ENCODE results near the gene DNAH2. TPM values are rescaled to one million over a fixed set of nuclear protein-coding genes. Genes with fewer than 3 reads are reported as not detected.
A peak's percentile ranks its signal among the peaks of the same experiment; 100 is the strongest.

The DNAH2 gene
- total and polyA plus RNA-seq, 12 donors = under 0.01 to 0.30 (median 0.03) TPM; not detected in 3

DNA sequence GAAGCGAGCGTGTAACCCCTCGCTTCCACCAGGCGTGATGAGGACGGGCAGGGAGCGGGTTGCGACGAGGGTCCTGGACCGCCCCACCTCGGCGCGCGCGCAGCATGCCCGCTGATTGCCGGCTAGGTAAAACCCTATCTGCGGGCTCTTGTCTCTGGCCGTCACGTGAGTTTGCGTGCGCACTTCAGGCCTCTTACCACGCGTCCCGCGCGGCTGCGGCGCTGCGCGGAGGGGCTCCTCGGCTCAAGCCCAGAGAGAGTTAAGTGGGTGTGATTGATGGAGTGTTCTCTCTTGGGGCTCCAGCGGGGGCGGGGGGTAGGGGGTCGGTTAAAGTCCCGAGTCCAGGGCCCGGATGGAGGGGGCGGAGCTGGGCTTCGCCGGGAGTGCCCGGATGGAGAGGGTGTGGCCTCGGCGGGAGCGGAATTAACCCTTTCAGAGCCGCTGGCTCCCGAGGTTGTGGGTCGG is 124.4 kb downstream of the DNAH2 start:
- WGBS, 2 donors = 0 to 1% methylated on average over 44 to 46 of the region's 46 CpGs
- ATAC-seq = peak; percentile 73 to 88 (median 78)
- TF ChIP-seq CTCF (IDR thresholded peaks at IDR 0.05) = peak in 1 of 9 donors; percentile 30
- no peaks in the 10 kb centered on the region for H3K27me3 ChIP-seq
- DNase-seq = peak; percentile 92 to 94
- H3K4me1 ChIP-seq = peaks cover 16 to 71% (median 56%) of the 10 kb centered on the region in 9 donors
- H3K36me3 ChIP-seq = peaks cover 0 to 34% (median 13%) of the 10 kb centered on the region in 9 donors
- peak overlapping the region; percentile 68 to 90 (median 76) for H3K4me3 ChIP-seq
- H3K9me3 ChIP-seq = no peaks in the 10 kb centered on the region
- H3K27ac ChIP-seq = peak overlapping the region; percentile 90 to 100 (median 97)
- intact Hi-C loops (cut with DNase I) = loop anchor here in 4 of 10 donors (2.0 to 10.0 kb wide), 3 partner anchors 15 to 313 kb away; partner anchors contain the start of genes NAA38 (in 2 of the 4) and PER1 (in 2 of the 4)

DNA sequence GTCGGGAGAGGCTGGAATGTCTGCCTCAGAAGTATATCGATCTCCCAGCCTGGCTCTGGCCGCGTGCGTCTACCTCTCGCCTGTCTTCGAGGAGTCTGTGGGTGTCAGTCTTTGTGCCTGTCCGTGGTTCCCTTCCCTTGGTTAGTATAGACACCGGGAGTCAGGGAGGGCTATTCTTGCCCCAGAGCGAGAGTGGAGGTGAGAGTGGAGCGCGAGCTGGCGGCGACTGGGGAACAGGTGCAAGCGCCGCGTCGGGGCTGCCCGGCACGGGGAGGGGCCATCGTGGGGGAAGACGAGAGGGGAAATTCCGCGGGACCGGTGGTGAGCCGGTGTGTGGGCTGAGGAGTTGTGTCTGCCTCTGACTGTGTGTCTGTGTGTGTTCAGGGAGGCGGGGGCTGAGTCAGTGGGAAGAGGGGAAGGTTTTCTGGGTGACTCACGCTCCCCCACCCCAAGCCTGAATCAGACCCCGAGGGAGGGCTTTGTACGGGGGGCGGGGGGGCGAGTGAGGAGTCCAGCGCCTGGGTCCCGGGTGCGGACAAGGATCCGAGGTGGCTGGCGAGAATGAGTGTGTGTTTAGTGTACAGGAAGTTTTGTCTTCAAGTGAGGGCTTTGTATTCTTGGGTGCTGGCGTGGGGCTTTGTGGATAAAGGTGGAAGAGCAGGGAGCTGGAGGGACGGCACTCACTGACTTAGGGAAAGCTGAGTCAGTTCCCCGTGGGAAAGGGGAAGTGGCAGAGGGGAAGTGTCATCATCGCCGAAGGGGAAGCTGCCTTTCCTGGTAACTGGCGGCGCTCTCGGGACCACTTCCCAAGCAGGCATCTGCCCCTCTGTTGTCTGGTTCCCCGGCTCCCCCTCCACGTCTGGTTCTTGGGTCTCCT is 125.1 kb downstream of the DNAH2 start:
- H3K9me3 ChIP-seq = no peaks in the 10 kb centered on the region
- ATAC-seq = peak; percentile 1 to 49 (median 26)
- WGBS, 2 donors = 0% methylated on average over 47 of the region's 47 CpGs
- H3K4me3 ChIP-seq = peak overlapping the region; percentile 68 to 90 (median 76)
- H3K27ac ChIP-seq = peak overlapping the region; percentile 90 to 100 (median 97)
- no peaks in the 10 kb centered on the region for H3K27me3 ChIP-seq
- peaks cover 0 to 40% (median 17%) of the 10 kb centered on the region in 9 donors for H3K36me3 ChIP-seq
- intact Hi-C loops (cut with DNase I) = loop anchor here in 4 of 10 donors (1.0 to 10.0 kb wide), 4 partner anchors 8 to 312 kb away; partner anchors contain the start of genes NAA38 (in 2 of the 4), PER1 (in 2 of the 4) and KDM6B (in 1 of the 4)
- TF ChIP-seq CTCF (IDR thresholded peaks at IDR 0.05) = no peak
- H3K4me1 ChIP-seq = peaks cover 15 to 64% (median 49%) of the 10 kb centered on the region in 9 donors
- DNase-seq = peak; percentile 66 to 87

DNA sequence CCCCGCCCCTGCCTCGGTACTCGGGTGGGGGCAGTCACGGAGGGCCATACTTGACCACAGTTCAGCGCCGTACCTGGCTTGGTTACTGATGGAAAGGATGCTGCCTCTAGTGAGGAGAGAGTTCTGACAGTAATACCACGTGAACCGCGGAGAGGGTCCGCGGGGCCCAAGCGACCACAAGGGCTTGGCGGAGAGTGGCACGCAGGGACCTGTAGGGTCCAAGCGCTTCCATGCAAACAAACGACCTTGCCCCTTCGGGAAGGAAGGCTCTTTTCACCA is 125.7 kb downstream of the DNAH2 start:
- Histone ChIP-seq H3K27me3 (no peaks in the 10 kb centered on the region), H3K27ac (peak overlapping the region; percentile 90 to 100 (median 97)), H3K4me3 (peak overlapping the region; percentile 68 to 90 (median 76)), H3K36me3 (peaks cover 0 to 46% (median 17%) of the 10 kb centered on the region in 9 donors), H3K4me1 (peaks cover 15 to 60% (median 46%) of the 10 kb centered on the region in 9 donors), H3K9me3 (no peaks in the 10 kb centered on the region)
- WGBS, 2 donors = 0% methylated on average over 17 of the region's 17 CpGs
- no peak for DNase-seq
- intact Hi-C loops (cut with DNase I) = loop anchor here in 4 of 10 donors (1.0 to 10.0 kb wide), 4 partner anchors 9 to 312 kb away; partner anchors contain the start of genes NAA38 (in 2 of the 4), PER1 (in 2 of the 4) and KDM6B (in 1 of the 4)
- no peak for ATAC-seq
- peak in 1 of 9 donors; percentile 7 for TF ChIP-seq CTCF (IDR thresholded peaks at IDR 0.05)

Measured in heart right ventricle (tissue), 16 donors.